Jurkat, Clone E6-1 (cell line): Measurements from ENCODE around the gene HDLBP.

Experiments used
- DNase-seq: peaks from one replicate; pipeline ENCODE4 v3.0.0-alpha.2; 2011; ENCODE audit warnings: low read depth, low spot score
- H3K4me3 ChIP-seq: 2 replicates; pipeline ENCODE4 v1.5.1; 2011; ENCODE audit warnings: mild to moderate bottlenecking, low read length, control low read depth, moderate library complexity

The HDLBP gene

DNA sequence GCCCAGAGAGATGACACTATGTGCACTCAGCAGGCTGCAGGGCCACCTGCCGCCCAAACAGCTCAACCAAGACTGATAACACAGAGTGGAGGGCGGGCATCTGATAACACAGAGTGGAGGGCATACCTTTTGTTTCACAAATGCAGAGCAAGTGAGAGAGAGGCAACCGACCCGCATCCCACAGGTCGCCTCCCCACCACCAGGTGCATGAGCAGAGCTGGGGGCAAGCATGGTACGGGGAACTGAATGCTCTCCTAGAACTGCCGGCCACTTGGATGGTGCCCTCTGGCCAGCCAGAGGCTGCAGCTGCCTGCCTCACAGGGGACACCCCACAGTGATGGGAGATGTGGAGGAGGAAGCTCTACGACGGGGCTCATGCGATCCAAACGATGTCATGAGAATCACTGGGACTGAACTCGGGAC is 77.5 kb downstream of the HDLBP start:
- DNase-seq: no peak
- no peak overlapping the region for H3K4me3 ChIP-seq

GRCh38 chr2:241237047-241237446 is 78.4 kb downstream of the HDLBP start:
- no peak for DNase-seq
- no peak overlapping the region for H3K4me3 ChIP-seq

- DNase-seq: no peak
- H3K4me3 ChIP-seq: no peak overlapping the region
Measured at GRCh38 chr2:241235859-241236593, 79.4 kb downstream of the HDLBP start.

- H3K4me3 ChIP-seq: no peak overlapping the region
- DNase-seq: no peak
Measured at GRCh38 chr2:241234962-241235740, 80.3 kb downstream of the HDLBP start.

DNA sequence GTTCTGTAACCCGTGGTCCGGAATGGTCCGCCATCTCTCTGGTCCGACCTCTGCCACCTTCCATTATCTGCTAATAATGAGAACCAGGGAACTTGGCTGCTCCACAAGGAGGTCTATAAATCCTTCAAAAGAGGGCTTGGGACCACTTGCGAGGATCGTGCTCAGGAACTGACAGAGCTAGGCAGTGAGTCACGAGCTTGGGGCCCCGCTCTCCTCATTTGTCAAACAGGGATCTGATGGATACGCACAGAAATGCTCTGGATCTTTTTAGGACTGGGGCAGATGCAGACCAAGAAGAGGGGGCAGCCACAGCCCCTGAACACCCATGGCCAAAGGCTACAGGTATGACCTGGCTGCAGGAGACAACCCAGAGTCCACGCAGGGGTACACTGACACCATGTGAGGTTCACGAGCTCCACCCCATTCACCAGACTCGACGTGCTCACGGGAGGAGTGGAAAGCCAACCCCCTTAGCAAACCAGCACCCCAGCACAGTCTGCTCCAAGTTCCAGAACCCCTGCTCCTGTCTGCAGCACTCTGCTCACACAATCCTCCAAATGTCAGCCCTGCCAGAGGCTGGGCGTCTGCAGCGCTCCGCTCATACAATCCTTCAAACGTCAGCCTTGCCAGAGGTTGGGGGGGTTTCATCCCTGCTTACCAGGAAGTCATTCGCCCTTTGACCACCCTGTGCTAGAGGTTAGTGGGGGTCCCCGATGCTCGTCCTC is 81.2 kb downstream of the HDLBP start:
- DNase-seq: no peak
- no peak overlapping the region for H3K4me3 ChIP-seq

DNA sequence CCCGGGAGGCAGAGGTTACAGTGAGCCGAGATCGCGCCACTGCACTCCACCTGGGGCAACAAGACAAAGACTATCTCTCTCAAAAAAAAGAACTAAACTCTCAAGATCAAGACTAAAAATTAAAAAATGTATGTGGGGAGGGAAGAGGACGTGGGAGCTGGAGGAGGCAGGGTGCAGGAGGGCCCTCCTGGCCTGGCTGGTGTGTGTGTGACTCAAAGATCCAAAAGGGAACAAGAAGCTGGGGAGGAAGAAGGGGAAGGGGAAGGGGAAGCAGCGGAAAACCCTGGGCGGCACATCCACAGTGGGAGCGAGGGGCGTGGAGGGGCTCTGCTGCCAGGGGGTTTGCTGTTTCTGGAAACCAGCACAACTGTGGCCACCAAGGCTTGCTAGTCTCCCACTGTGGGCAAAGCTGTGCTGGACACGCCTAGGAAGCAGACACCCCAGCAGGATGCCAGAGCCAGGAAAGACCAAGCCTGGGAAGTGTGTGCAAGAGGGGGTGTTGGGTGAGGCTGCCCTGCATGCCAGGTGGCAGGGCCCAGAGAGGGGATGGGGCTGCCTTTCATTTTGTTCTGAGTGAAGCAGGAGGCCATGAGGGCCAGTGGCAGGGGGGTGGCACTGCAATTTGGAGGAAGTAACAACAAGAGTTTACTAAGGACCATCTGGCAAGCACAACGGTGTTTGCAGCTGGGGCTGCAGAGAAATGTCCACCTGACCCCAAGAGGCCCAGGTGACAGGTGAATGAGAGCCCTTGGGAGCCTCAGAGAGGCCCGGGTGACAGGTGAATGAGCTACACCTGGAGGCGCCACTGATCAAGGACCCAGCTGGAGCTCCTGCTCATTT is 82.5 kb downstream of the HDLBP start:
- H3K4me3 ChIP-seq: no peak overlapping the region
- no peak for DNase-seq

DNA sequence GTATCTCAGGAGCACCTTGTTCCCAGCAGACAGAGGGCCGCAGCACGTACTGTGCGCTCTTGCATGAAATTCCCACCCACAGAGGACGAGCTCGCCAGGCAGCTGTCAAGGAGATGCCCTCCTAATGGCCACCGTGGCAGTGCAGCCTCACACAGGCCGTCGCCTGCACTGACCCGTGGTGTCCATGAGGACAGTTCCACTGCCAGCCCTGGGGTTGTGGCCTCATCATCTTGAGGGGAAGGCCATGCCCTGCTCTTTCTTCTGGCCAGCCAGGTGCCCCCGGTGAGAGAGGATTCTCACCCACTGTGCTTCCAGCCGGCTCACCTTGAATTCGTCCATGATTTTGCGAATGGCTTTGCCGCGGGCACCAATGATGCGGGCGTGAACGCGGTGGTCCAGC is 85.0 kb downstream of the HDLBP start:
- no peak overlapping the region for H3K4me3 ChIP-seq
- DNase-seq: no peak

GRCh38 chr2:241229563-241230401 is 85.7 kb downstream of the HDLBP start:
- DNase-seq: no peak
- no peak overlapping the region for H3K4me3 ChIP-seq

- DNase-seq: no peak
- no peak overlapping the region for H3K4me3 ChIP-seq
Measured at GRCh38 chr2:241228860-241229516, 86.5 kb downstream of the HDLBP start.

DNA sequence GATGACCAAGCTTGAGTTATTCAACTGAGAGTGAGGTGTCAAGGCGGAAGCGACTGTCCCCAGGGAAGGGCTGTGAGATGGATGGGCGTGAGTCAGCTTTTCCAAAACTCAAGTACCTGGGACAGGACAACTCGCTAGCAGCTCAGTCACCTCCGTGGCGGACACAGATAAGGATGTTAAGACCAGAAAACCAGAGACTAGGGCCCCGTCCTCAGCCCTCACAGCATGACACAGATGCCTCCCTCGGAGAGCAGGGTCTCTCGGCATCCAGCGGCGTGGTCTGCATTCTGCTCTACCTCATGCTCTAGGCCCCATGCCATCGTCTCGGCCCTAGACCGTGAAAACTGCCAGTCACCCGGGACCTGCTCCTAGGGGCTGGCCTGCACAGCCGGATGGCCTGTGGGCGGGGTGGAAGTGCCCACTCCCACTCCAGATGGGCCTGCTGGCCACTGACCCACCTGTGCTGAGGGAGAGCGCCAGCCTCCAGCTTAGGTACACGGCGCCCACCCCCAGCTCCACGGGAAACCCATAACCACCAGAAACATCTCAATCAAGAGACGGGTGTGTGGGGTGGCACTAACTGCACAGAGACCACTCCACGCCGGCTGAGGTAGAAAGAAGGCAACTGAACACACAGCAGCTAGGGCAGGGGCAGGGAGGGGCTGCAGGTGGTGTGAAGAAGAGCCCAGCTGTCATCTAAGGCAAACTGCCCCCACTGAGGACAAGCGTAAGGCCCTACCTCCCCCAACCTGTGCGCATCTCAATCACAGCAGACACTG is 87.2 kb downstream of the HDLBP start:
- no peak overlapping the region for H3K4me3 ChIP-seq
- DNase-seq: no peak

DNA sequence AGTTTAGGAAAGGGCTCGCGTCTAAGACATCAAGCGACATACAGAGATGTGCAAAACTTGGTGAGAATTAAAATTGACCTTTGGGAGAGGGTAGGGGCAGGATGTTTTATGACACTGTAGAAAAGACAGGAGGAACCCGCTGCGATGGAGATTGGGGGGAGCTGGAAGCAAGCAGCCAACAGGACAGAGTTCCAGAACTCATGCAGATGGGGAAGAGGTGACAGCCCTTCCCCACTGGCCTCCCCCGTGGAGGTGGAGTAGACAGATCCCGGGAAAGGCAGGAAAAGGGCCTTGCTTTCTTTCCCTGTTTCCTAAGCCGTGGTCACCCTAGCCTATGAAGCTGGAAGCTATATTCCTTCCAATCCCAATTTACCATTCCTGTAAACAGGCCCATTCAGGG is 87.9 kb downstream of the HDLBP start:
- DNase-seq: no peak
- H3K4me3 ChIP-seq: no peak overlapping the region

DNA sequence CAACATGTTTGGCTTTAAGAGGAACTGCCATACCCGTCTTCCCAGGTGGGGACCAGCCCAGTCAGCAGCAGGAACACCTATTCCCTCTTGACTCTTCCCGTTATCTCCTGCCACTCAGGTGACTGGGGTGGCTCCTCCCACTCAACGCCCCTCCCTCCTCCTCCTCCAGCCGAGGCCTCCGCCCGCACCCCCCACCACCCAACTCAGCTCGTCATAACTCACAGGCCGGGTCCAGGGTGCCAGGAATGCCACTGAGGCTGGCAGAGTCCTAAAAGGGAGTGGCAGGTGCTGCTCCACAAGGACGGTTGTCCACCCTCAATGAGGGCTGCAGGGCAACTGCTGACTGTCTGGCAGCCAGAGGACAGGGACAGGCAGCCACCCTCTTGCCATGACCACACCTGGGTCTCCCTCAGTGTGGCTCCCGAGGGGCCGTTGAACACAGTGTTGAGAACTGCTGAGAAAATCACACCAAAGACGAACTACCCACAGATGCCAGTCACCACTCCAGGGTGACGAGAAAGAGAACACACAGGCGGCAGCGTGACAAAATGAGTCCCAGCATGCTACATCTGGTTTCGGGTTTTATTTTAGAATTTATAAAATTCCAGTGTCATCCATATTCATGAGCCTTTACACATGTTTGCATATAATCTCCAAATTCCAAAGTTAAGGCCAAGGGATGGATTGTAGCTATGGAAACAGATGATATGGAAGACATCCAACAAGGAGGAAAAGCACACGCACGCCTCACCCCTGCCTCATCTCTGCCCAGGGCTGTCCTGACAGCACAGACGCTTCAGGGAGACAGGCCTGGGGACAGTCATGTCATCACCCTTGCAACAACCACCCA is 88.5 kb downstream of the HDLBP start:
- H3K4me3 ChIP-seq: no peak overlapping the region
- no peak for DNase-seq

- no peak for DNase-seq
- no peak overlapping the region for H3K4me3 ChIP-seq
Measured at GRCh38 chr2:241225983-241226382, 89.5 kb downstream of the HDLBP start.

GRCh38 chr2:241225545-241225944 is 89.9 kb downstream of the HDLBP start:
- DNase-seq: no peak
- no peak overlapping the region for H3K4me3 ChIP-seq

DNA sequence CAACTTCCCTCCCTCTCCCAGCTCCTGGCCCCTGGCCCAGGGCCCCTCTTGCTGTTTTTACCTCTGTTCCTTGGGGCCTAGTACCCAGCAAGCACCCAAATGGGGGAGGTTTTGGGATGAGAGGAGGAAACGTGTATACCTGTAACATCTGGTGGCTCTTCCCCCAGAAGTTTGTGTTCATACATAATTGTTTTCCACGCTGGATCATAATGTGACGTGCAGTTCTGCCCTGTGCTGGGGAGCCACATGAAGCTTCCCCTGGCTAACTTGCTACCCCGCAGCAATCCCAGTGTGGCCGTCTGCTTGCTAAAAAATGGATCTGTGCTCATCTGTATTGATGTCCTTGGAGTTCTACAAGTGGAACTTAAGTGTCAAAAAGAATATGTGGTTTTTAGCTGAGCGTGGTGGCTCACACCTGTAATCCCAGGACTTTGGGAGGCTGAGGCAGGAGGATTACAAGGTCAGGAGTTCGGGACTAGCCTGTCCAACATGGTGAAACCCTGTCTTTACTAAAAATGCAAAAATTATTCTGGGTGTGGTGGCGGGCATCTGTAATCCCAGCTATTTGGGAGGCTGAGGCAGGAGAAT is 90.5 kb downstream of the HDLBP start:
- H3K4me3 ChIP-seq: no peak overlapping the region

More for the DNA sequence above, 90.5 kb downstream of the HDLBP start:
- DNase-seq: no peak
